Psoas muscle (tissue), 8 donors: ENCODE measurements around the gene MYH2. TPM values are rescaled to one million over a fixed set of nuclear protein-coding genes. Genes with fewer than 3 reads are reported as not detected.

ENCODE experiments used
- ATAC-seq, 4 donors: fragments of 200-7000 bp; cut with Tn5 transposase; one replicate each; pipeline ENCODE4 v1.9.1; 2020; ENCODE audit warnings: moderate library complexity in 3 of 4, mild to moderate bottlenecking in 2 of 4
- DNase-seq, 2 donors: peaks; one replicate each; pipeline ENCODE4 v3.0.0-alpha.2; 2020
- H3K27ac ChIP-seq: fragments of 200-600 bp; one replicate; pipeline ENCODE4 v1.8.0; 2022
- H3K27me3 ChIP-seq, 3 donors: fragments of 200-600 bp in 1 of 3; one replicate each; pipeline versions ENCODE4 v1.6.1 to v1.8.0; 2013 to 2022; ENCODE audit warnings: low read length in 2 of 3, mild to moderate bottlenecking in 2 of 3, moderate library complexity in 1 of 3; ENCODE audit not compliant: insufficient read depth in 3 of 3
- H3K36me3 ChIP-seq, 2 donors: fragments of 200-600 bp in 1 of 2; one replicate each; pipeline versions ENCODE4 v1.6.1 to v1.8.0; 2013 to 2022; ENCODE audit warnings: low read depth in 1 of 2, mild to moderate bottlenecking in 1 of 2, moderate library complexity in 1 of 2; ENCODE audit not compliant: insufficient read depth in 1 of 2
- H3K4me1 ChIP-seq: fragments of 200-600 bp; one replicate; pipeline ENCODE4 v1.8.0; 2022
- H3K4me3 ChIP-seq: fragments of 200-600 bp; one replicate; pipeline ENCODE4 v1.8.0; 2022; ENCODE audit warnings: mild to moderate bottlenecking
- H3K9me3 ChIP-seq: fragments of 200-600 bp; one replicate; pipeline ENCODE4 v1.8.0; 2022
- CTCF ChIP-seq: fragments of 200-600 bp; IDR thresholded peaks from one replicate; pipeline ENCODE4 v1.8.0; 2022; ENCODE audit warnings: antibody characterized with exemption
- WGBS, 3 donors: extraction: QIAGEN DNeasy Blood & Tissue Kit; methylation state at CpG; one replicate each; pipeline versions ENCODE4 v1.1.6 to v1.1.7; 2013; 5-methylcytosine and 5-hydroxymethylcytosine counted together
- intact Hi-C, 2 donors: fragments of 100-400 bp; cut with DNase I; formaldehyde crosslinking; loops; one replicate each; pipeline versions ENCODE4 v1.11.0 to v1.14.2; 2022
- polyA plus RNA-seq, 3 donors: library from polyadenylated mRNA; stranded (reverse); fragments of 200-250 nt; gene quantifications; one replicate each; pipeline ENCODE4 v1.2.3, GENCODE V29; 2013
- total RNA-seq, 4 donors: library from RNA; stranded (reverse); fragmentation: NEBNext Ultra II Directional in 2 of 4; extraction: Animal tissue kit (Norgen Biotek cat#: 25700) in 2 of 4; gene quantifications; one replicate each; pipeline versions ENCODE4 v1.2.1 to v1.2.4, GENCODE V29; 2021 to 2023
- donor health status: healthy with polysubstance abuse.
- donor health status: DM: no; HTN: no; CAD: no; lungs with moderate emphysema.
- donor health status: Bipolar disorder and iron deficiency.
- donor health status: healthy.
- donor health status: DM: yes; HTN: yes; CAD: no.
- donor health status: DM: no; HTN: no; CAD: no.
- donor health status: DM: no; HTN: no; CAD: no.
- donor health status: DM: yes; HTN: yes; CAD: no.

Gene MYH2
- total and polyA plus RNA-seq, 7 donors = 263 to 20,190 (median 1,903) TPM

DNA sequence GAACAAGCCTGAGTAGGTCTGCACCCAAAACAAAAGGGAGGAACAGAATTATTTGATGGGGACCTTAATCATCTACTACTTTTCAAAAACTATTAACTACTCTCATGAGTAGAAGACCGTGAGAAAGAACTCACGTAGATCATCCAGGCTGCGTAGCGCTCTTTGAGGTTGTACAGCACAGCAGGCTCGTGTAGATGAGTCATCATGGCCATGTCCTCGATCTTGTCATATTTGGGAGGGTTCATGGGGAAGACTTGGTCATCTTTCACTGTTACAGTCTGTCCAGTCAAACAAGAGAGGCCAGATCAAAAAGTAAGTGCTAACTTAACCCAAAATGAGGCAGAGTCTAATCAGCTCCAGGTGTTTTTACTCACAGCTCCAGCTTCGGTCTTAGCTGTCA lies 33.4 kb downstream of the MYH2 start:
- DNase-seq = peak in 1 of 2 donors; percentile 50
- Histone ChIP-seq H3K4me1 (peaks cover 4% of the 10 kb centered on the region), H3K4me3 (peak overlapping the region; percentile 56), H3K9me3 (no peaks in the 10 kb centered on the region), H3K36me3 (peaks cover 0 to 75% of the 10 kb centered on the region in 2 donors), H3K27ac (peak overlapping the region; percentile 80), H3K27me3 (no peaks in the 10 kb centered on the region)
- WGBS, 3 donors = 60 to 85% (median 66%) methylated on average over 7 of the region's 7 CpGs
- intact Hi-C loops = loop anchor here in 1 of 2 donors (5.0 kb wide), 1 partner anchor 96 kb away; no protein-coding TSS in a partner anchor
- peak; percentile 29 to 73 (median 70) for ATAC-seq
- no peak for TF ChIP-seq CTCF

GRCh38 chr17:10513299-10514067 lies 36.0 kb downstream of the MYH2 start:
- H3K9me3 ChIP-seq = no peaks in the 10 kb centered on the region
- H3K27me3 ChIP-seq = no peaks in the 10 kb centered on the region
- ATAC-seq (peak; percentile 52 to 69 (median 62)), DNase-seq (no peak)
- intact Hi-C loops = loop anchor here in 1 of 2 donors (5.0 kb wide), 1 partner anchor 104 kb away; no protein-coding TSS in a partner anchor
- H3K36me3 ChIP-seq = peaks cover 0 to 88% of the 10 kb centered on the region in 2 donors
- no peak for TF ChIP-seq CTCF
- peaks cover 4% of the 10 kb centered on the region for H3K4me1 ChIP-seq
- peak overlapping the region; percentile 80 for H3K27ac ChIP-seq
- peak overlapping the region; percentile 56 for H3K4me3 ChIP-seq
- 24 to 35% (median 25%) methylated on average over 6 of the region's 6 CpGs for WGBS, 3 donors

GRCh38 chr17:10512856-10513255 lies 36.6 kb downstream of the MYH2 start:
- peak overlapping the region; percentile 80 for H3K27ac ChIP-seq
- H3K4me1 ChIP-seq = peaks cover 4% of the 10 kb centered on the region
- WGBS, 3 donors = 22 to 48% (median 31%) methylated on average over 2 of the region's 2 CpGs
- TF ChIP-seq CTCF = no peak
- peak overlapping the region; percentile 16 for H3K4me3 ChIP-seq
- H3K27me3 ChIP-seq = no peaks in the 10 kb centered on the region
- peaks cover 0 to 94% of the 10 kb centered on the region in 2 donors for H3K36me3 ChIP-seq
- ATAC-seq (no peak), DNase-seq (no peak)
- H3K9me3 ChIP-seq = no peaks in the 10 kb centered on the region
- intact Hi-C loops = loop anchor here in 1 of 2 donors (5.0 kb wide), 1 partner anchor 104 kb away; no protein-coding TSS in a partner anchor

GRCh38 chr17:10499950-10500349 lies 49.5 kb downstream of the MYH2 start:
- ATAC-seq = peak in 3 of 4 donors; percentile 12 to 53 (median 45)
- DNase-seq = no peak
- Histone ChIP-seq H3K4me1 (no peaks in the 10 kb centered on the region), H3K36me3 (peaks cover 0 to 96% of the 10 kb centered on the region in 2 donors), H3K27ac (no peak overlapping the region), H3K9me3 (no peaks in the 10 kb centered on the region), H3K4me3 (no peak overlapping the region), H3K27me3 (no peaks in the 10 kb centered on the region)
- intact Hi-C loops = loop anchor here in 1 of 2 donors (5.0 kb wide), 1 partner anchor 117 kb away; no protein-coding TSS in a partner anchor
- TF ChIP-seq CTCF = no peak
- 41 to 62% (median 43%) methylated on average over 3 of the region's 3 CpGs for WGBS, 3 donors
